ENCODE results near the gene UNC79.

- TF ChIP-seq, protein P1, sequence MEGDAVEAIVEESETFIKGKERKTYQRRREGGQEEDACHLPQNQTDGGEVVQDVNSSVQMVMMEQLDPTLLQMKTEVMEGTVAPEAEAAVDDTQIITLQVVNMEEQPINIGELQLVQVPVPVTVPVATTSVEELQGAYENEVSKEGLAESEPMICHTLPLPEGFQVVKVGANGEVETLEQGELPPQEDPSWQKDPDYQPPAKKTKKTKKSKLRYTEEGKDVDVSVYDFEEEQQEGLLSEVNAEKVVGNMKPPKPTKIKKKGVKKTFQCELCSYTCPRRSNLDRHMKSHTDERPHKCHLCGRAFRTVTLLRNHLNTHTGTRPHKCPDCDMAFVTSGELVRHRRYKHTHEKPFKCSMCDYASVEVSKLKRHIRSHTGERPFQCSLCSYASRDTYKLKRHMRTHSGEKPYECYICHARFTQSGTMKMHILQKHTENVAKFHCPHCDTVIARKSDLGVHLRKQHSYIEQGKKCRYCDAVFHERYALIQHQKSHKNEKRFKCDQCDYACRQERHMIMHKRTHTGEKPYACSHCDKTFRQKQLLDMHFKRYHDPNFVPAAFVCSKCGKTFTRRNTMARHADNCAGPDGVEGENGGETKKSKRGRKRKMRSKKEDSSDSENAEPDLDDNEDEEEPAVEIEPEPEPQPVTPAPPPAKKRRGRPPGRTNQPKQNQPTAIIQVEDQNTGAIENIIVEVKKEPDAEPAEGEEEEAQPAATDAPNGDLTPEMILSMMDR (IDR thresholded peaks at IDR 0.05) = no peak
- TF ChIP-seq POLR2A (IDR thresholded peaks at IDR 0.05) = no peak
These were observed 314.1 kb downstream of the UNC79 start for GRCh38 chr14:93744876-93745275.

Data from testis (tissue), 2 donors.